Anterior cingulate cortex (tissue), 58 donors: ENCODE results near the gene CAB39.
"Not testable (repeated sequence)": the region's sequence is repeated elsewhere in the genome, so short reads cannot be mapped to it uniquely, and the experiment has no call there.

Experiments used
- DNase-seq, 58 donors: peaks; one replicate each; lab custom pipeline; 2025; lab: John Stamatoyannopoulos, UW

The CAB39 gene

GRCh38 chr2:230713331-230714135 lies 891 bp downstream of the CAB39 start:
- peak in 27 of 58 donors; percentile 7 to 45 (median 21) for DNase-seq

- peak in 1 of 58 donors; percentile 23 for DNase-seq
Observed at GRCh38 chr2:230714136-230714480, 1.5 kb downstream of the CAB39 start.

GRCh38 chr2:230715201-230715600 lies 2.6 kb downstream of the CAB39 start:
- DNase-seq: no peak

GRCh38 chr2:230716588-230716987 lies 3.9 kb downstream of the CAB39 start:
- DNase-seq: no peak

- no peak for DNase-seq
Observed at GRCh38 chr2:230717600-230717999, 5.0 kb downstream of the CAB39 start.

GRCh38 chr2:230719340-230719739 lies 6.7 kb downstream of the CAB39 start:
- no peak for DNase-seq

- DNase-seq: no peak
Observed at GRCh38 chr2:230721712-230722111, 9.1 kb downstream of the CAB39 start.

GRCh38 chr2:230722207-230722885 lies 9.7 kb downstream of the CAB39 start:
- DNase-seq: no peak

GRCh38 chr2:230723363-230723762 lies 10.7 kb downstream of the CAB39 start:
- DNase-seq: no peak

- not testable (repeated sequence) for DNase-seq
Observed at GRCh38 chr2:230724957-230725356, 12.3 kb downstream of the CAB39 start.

GRCh38 chr2:230731512-230731911 lies 18.9 kb downstream of the CAB39 start:
- no peak for DNase-seq

GRCh38 chr2:230732914-230733401 lies 20.3 kb downstream of the CAB39 start:
- DNase-seq: no peak

GRCh38 chr2:230734247-230735175 lies 21.9 kb downstream of the CAB39 start:
- no peak for DNase-seq

- DNase-seq: no peak
Observed at GRCh38 chr2:230735884-230736283, 23.2 kb downstream of the CAB39 start.

GRCh38 chr2:230737300-230737699 lies 24.7 kb downstream of the CAB39 start:
- no peak for DNase-seq

- DNase-seq: no peak
Observed at GRCh38 chr2:230737791-230738226, 25.2 kb downstream of the CAB39 start.

GRCh38 chr2:230738391-230738811 lies 25.8 kb downstream of the CAB39 start:
- no peak for DNase-seq

- no peak for DNase-seq
Observed at GRCh38 chr2:230738924-230739323, 26.3 kb downstream of the CAB39 start.

GRCh38 chr2:230739961-230740360 lies 27.3 kb downstream of the CAB39 start:
- DNase-seq: no peak

GRCh38 chr2:230742781-230743180 lies 30.1 kb downstream of the CAB39 start:
- no peak for DNase-seq

GRCh38 chr2:230746213-230746612 lies 33.6 kb downstream of the CAB39 start:
- no peak for DNase-seq
